ENCODE results near the gene LCAT.

DNA sequence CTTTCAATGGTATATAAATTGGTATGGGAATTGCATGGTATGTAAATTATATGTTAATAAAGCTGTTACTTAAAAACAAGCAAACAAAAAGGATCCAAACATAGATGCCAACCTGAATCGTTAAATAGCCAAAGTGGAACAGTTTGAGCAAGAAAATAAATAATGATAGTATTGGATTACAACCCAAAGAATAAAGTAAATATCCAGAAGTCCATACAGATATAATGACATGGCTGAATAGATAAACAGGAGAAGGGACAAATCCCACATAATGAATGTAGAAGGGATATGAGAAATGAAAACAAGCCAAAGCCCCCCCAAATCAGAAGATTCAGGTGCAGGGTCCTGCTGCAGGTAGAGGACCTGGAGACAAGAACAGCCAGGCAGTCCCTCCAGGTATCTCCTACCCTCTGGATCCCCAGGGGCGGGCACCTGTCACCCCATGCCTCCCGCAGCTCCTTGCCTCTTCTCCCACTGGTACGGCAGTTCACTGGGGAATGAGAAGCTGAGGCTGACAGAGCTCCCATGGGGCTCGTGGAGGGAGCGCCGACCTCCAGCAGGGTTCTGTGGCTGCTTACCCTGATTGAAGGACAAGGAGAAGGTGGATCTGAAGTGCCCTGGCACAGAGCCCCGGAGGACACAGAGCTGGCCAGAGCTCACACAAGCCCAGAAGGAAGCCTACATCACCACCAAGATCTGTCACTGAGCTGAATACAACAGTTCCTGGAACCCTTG is 9.9 kb upstream of the LCAT start:
- no peak for TF ChIP-seq POLR2AphosphoS5 (IDR thresholded peaks at IDR 0.05; ENCODE audit: borderline replicate concordance, low read depth, low read length)
- no peak for TF ChIP-seq EZH2 (IDR thresholded peaks at IDR 0.05)
